ENCODE measurements around the gene TTC39A. TPM values are rescaled to one million over a fixed set of nuclear protein-coding genes. Genes with fewer than 3 reads are reported as not detected.

The TTC39A gene
- polyA plus RNA-seq, 1 donor (not counting 4 experiments of a cell fraction or from before 2014, with no cell fraction given) = 1.4 TPM

DNA sequence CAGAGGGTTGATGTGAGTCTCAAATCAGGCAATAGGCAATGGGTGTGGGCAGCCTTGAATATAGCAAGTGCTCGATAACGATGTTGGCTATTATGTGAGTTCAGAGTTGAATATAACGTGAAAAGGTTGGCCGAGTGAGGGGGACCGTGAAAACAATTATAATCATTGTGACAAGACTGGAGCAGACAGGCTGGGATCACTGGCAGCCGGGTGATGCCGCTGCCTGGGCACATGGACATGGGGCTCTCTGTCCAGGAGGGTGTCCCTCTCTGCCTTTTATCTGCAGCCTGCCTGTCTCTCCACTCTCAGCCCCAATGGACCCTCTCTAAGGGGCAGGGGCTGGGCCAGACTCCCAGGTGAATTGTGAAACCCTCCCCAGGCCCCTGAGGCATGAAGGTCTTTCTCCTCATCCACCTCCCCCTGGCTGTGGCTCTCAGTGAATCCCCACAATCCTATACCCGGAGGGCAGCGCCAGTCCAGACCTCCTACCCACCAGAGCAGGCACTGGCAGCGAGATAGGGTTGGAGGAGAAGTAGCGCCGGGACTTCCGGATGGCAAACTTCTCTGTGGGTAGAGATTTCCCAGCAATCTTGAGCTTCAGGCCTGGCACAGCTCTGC, 36.4 kb downstream of the TTC39A start:
- DNase-seq (ENCODE audit: low read depth, low spot score) = no peak
- no peak overlapping the region for H3K4me2 ChIP-seq (ENCODE audit: control insufficient read depth, extremely low read depth, insufficient read depth, low read depth, low read length)
- no peaks in the 10 kb centered on the region for H3K9me1 ChIP-seq (ENCODE audit: control insufficient read depth, extremely low read depth, insufficient read depth, low read length)
- H3K36me3 ChIP-seq (ENCODE audit: control insufficient read depth in 2 of 2, extremely low read depth in 1 of 2, insufficient read depth in 2 of 2, low read length in 2 of 2) = no peaks in the 10 kb centered on the region
- peaks cover 3% of the 10 kb centered on the region for H3K4me1 ChIP-seq (ENCODE audit: control insufficient read depth, extremely low read depth, insufficient read depth, low read length)
- no peak for FAIRE-seq
- no peak overlapping the region for H2AFZ ChIP-seq (ENCODE audit: control insufficient read depth, low read length)
- H3K9me3 ChIP-seq (ENCODE audit: control insufficient read depth, low read depth, low read length) = no peaks in the 10 kb centered on the region
- no peaks in the 10 kb centered on the region for H4K20me1 ChIP-seq (ENCODE audit: control insufficient read depth, extremely low read depth, insufficient read depth, low read length)
- no peaks in the 10 kb centered on the region for H3K79me2 ChIP-seq (ENCODE audit: control insufficient read depth, insufficient read depth, low read length)
- dilution Hi-C loops (cut with MboI; ENCODE audit: extremely low pct_ligation_motif_present, low sequenced_read_pairs) = no loop called here
- H3K4me3 ChIP-seq (ENCODE audit: control insufficient read depth in 2 of 3, extremely low read depth in 1 of 3, insufficient read depth in 2 of 3, low read depth in 1 of 3, low read length in 3 of 3) = no peak overlapping the region
- no peak for TF ChIP-seq EZH2 (IDR thresholded peaks at IDR 0.05; ENCODE audit: low read length)
- H3K27ac ChIP-seq (ENCODE audit: control insufficient read depth, insufficient read depth, low read length) = no peak overlapping the region
- no peak overlapping the region for H3K9ac ChIP-seq (ENCODE audit: control insufficient read depth, extremely low read depth, insufficient read depth, low read length)
- no peaks in the 10 kb centered on the region for H3K27me3 ChIP-seq (ENCODE audit: control insufficient read depth, extremely low read depth, insufficient read depth, low read length)

DNA sequence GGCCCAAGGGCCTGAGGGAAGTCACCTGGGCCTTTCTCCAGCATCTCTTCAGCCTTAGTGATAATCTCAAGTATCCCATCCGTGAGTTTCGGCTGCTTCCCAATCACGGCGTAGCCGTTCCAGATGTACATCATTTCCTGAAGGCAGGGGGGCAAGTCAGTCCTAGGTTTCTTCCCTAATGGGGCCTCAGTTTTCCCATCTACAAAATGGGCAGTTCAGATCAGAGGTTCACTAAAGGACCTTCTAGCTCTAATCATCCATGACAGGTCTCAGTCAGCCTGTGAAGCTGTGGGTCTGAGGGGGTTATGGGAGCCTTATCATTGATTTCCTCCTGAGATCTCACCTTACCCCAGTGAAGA, 39.9 kb downstream of the TTC39A start:
- H3K27me3 ChIP-seq (ENCODE audit: control insufficient read depth, extremely low read depth, insufficient read depth, low read length) = no peaks in the 10 kb centered on the region
- no peaks in the 10 kb centered on the region for H3K9me1 ChIP-seq (ENCODE audit: control insufficient read depth, extremely low read depth, insufficient read depth, low read length)
- H3K4me2 ChIP-seq (ENCODE audit: control insufficient read depth, extremely low read depth, insufficient read depth, low read depth, low read length) = no peak overlapping the region
- H3K36me3 ChIP-seq (ENCODE audit: control insufficient read depth in 2 of 2, extremely low read depth in 1 of 2, insufficient read depth in 2 of 2, low read length in 2 of 2) = no peaks in the 10 kb centered on the region
- no peaks in the 10 kb centered on the region for H3K9me3 ChIP-seq (ENCODE audit: control insufficient read depth, low read depth, low read length)
- TF ChIP-seq, protein P1, sequence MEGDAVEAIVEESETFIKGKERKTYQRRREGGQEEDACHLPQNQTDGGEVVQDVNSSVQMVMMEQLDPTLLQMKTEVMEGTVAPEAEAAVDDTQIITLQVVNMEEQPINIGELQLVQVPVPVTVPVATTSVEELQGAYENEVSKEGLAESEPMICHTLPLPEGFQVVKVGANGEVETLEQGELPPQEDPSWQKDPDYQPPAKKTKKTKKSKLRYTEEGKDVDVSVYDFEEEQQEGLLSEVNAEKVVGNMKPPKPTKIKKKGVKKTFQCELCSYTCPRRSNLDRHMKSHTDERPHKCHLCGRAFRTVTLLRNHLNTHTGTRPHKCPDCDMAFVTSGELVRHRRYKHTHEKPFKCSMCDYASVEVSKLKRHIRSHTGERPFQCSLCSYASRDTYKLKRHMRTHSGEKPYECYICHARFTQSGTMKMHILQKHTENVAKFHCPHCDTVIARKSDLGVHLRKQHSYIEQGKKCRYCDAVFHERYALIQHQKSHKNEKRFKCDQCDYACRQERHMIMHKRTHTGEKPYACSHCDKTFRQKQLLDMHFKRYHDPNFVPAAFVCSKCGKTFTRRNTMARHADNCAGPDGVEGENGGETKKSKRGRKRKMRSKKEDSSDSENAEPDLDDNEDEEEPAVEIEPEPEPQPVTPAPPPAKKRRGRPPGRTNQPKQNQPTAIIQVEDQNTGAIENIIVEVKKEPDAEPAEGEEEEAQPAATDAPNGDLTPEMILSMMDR (optimal IDR thresholded peaks at IDR 0.05 in 1 of 3, IDR thresholded peaks at IDR 0.05 in 1 of 3, conservative IDR thresholded peaks at IDR 0.05 in 1 of 3; ENCODE audit: extremely low read depth in 1 of 3, insufficient read depth in 2 of 3, low read length in 3 of 3) = no peak
- no peak for TF ChIP-seq EZH2 (IDR thresholded peaks at IDR 0.05; ENCODE audit: low read length)
- no peak overlapping the region for H3K4me3 ChIP-seq (ENCODE audit: control insufficient read depth in 2 of 3, extremely low read depth in 1 of 3, insufficient read depth in 2 of 3, low read depth in 1 of 3, low read length in 3 of 3)
- FAIRE-seq = no peak
- H3K9ac ChIP-seq (ENCODE audit: control insufficient read depth, extremely low read depth, insufficient read depth, low read length) = no peak overlapping the region
- H3K4me1 ChIP-seq (ENCODE audit: control insufficient read depth, extremely low read depth, insufficient read depth, low read length) = no peaks in the 10 kb centered on the region
- H2AFZ ChIP-seq (ENCODE audit: control insufficient read depth, low read length) = no peak overlapping the region
- dilution Hi-C loops (cut with MboI; ENCODE audit: extremely low pct_ligation_motif_present, low sequenced_read_pairs) = no loop called here
- no peaks in the 10 kb centered on the region for H3K79me2 ChIP-seq (ENCODE audit: control insufficient read depth, insufficient read depth, low read length)
- DNase-seq (ENCODE audit: low read depth, low spot score) = no peak
- H3K27ac ChIP-seq (ENCODE audit: control insufficient read depth, insufficient read depth, low read length) = no peak overlapping the region
- no peaks in the 10 kb centered on the region for H4K20me1 ChIP-seq (ENCODE audit: control insufficient read depth, extremely low read depth, insufficient read depth, low read length)

Measured in keratinocyte (primary cell).